Neuronal stem cell (in vitro differentiated cells): ENCODE results near the gene C5orf63.

Experiments
- DNase-seq: peaks from one replicate; pipeline ENCODE4 v3.0.0-alpha.2; 2013; ENCODE audit warnings: low spot score
- H2AFZ ChIP-seq: one replicate; pipeline ENCODE4 v1.6.1; 2013; ENCODE audit warnings: mild to moderate bottlenecking, low read length, inconsistent platforms
- H2AK5ac ChIP-seq: 2 replicates; pipeline ENCODE4 v1.6.1; 2013; ENCODE audit warnings: low read depth, mild to moderate bottlenecking, inconsistent platforms, low read length, moderate library complexity, mixed read lengths
- H2BK120ac ChIP-seq: 2 replicates; pipeline ENCODE4 v1.6.1; 2013; ENCODE audit warnings: low read depth, mild to moderate bottlenecking, inconsistent platforms, low read length, moderate library complexity, mixed read lengths
- H2BK12ac ChIP-seq: one replicate; pipeline ENCODE4 v1.6.1; 2013; ENCODE audit warnings: low read length, inconsistent platforms
- H2BK15ac ChIP-seq: 2 replicates; pipeline ENCODE4 v1.6.1; 2013; ENCODE audit warnings: mild to moderate bottlenecking, low read length, inconsistent platforms, mixed read lengths
- H2BK5ac ChIP-seq: one replicate; pipeline ENCODE4 v1.6.1; 2013; ENCODE audit warnings: inconsistent platforms, mild to moderate bottlenecking, low read length, moderate library complexity
- H3K14ac ChIP-seq: one replicate; pipeline ENCODE4 v1.6.1; 2013; ENCODE audit warnings: low read length, inconsistent platforms
- H3K18ac ChIP-seq: 2 replicates; pipeline ENCODE4 v1.6.1; 2013; ENCODE audit warnings: low read length, inconsistent platforms
- H3K23ac ChIP-seq: 2 replicates; pipeline ENCODE4 v1.6.1; 2013; ENCODE audit warnings: low read depth, mild to moderate bottlenecking, mixed read lengths, low read length, inconsistent platforms; ENCODE audit not compliant: poor library complexity
- H3K27ac ChIP-seq: replicated peaks from 3 replicates; pipeline ENCODE4 v1.5.1; 2013; ENCODE audit warnings: low read length, inconsistent platforms
- H3K27me3 ChIP-seq, 3 experiments: 2 replicates each; pipeline ENCODE4 v1.6.1; 2013; ENCODE audit warnings: low read length in 3 of 3, mild to moderate bottlenecking in 2 of 3, inconsistent platforms in 1 of 3, low read depth in 1 of 3, mixed read lengths in 1 of 3, moderate library complexity in 1 of 3; ENCODE audit not compliant: control insufficient read depth in 3 of 3, insufficient read depth in 3 of 3
- H3K36me3 ChIP-seq, 2 donors: replicated peaks in 1 of 2; 2 replicates each; pipeline ENCODE4 v1.6.1; 2013; ENCODE audit warnings: low read length in 2 of 2; ENCODE audit not compliant: control insufficient read depth in 2 of 2, insufficient read depth in 2 of 2
- H3K4ac ChIP-seq: 2 replicates; pipeline ENCODE4 v1.6.1; 2013; ENCODE audit warnings: inconsistent platforms, mild to moderate bottlenecking, low read length, moderate library complexity
- H3K4me1 ChIP-seq, 2 donors: 1 replicate in 1 of 2; 2 replicates in 1 of 2; pipeline ENCODE4 v1.6.1; 2013; ENCODE audit warnings: low read length in 2 of 2, low read depth in 1 of 2; ENCODE audit not compliant: control insufficient read depth in 2 of 2, insufficient read depth in 1 of 2
- H3K4me2 ChIP-seq: one replicate; pipeline ENCODE4 v1.6.1; 2013; ENCODE audit warnings: mild to moderate bottlenecking, low read length, inconsistent platforms; ENCODE audit not compliant: insufficient read depth, poor library complexity, severe bottlenecking
- H3K4me3 ChIP-seq, 2 donors: 2 replicates each; pipeline ENCODE4 v1.5.1; 2013; ENCODE audit warnings: low read length in 2 of 2, mild to moderate bottlenecking in 2 of 2, inconsistent platforms in 1 of 2, moderate library complexity in 1 of 2
- H3K79me1 ChIP-seq: one replicate; pipeline ENCODE4 v1.6.1; 2013; ENCODE audit warnings: low read depth, mild to moderate bottlenecking, inconsistent platforms, low read length, moderate library complexity
- H3K9ac ChIP-seq: one replicate; pipeline ENCODE4 v1.6.1; 2013; ENCODE audit warnings: mild to moderate bottlenecking, low read depth, low read length, inconsistent platforms; ENCODE audit not compliant: poor library complexity
- H3K9me3 ChIP-seq, 2 donors: replicated peaks in 1 of 2; 2 replicates each; pipeline versions ENCODE3 to v1.6.1; 2013; ENCODE audit warnings: low read length in 2 of 2, mild to moderate bottlenecking in 2 of 2, inconsistent platforms in 1 of 2, low read depth in 1 of 2, mixed read lengths in 1 of 2, moderate library complexity in 1 of 2; ENCODE audit not compliant: control insufficient read depth in 2 of 2, insufficient read depth in 1 of 2
- H4K8ac ChIP-seq: one replicate; pipeline ENCODE4 v1.6.1; 2013; ENCODE audit warnings: low read depth, mild to moderate bottlenecking, inconsistent platforms, low read length, moderate library complexity
- H4K91ac ChIP-seq: one replicate; pipeline ENCODE4 v1.6.1; 2013; ENCODE audit warnings: low read length, low read depth, mild to moderate bottlenecking, inconsistent platforms; ENCODE audit not compliant: poor library complexity
- WGBS, 2 donors: extraction: QIAGEN DNeasy Blood & Tissue Kit; methylation state at CpG; one replicate each; pipeline ENCODE4 v1.1.7; 2013; ENCODE audit warnings: missing lambda C conversion rate in 2 of 2, mixed read lengths in 1 of 2; ENCODE audit not compliant: insufficient read length in 2 of 2, insufficient replicate concordance in 1 of 2; ENCODE audit errors: extremely low coverage in 2 of 2; 5-methylcytosine and 5-hydroxymethylcytosine counted together

Gene C5orf63

GRCh38 chr5:127084656-127085055 lies 11.4 kb upstream of the C5orf63 start:
- no peak overlapping the region for H2AK5ac ChIP-seq
- H2BK12ac ChIP-seq, result no peak overlapping the region
- DNase-seq, result no peak
- no peaks in the 10 kb centered on the region for H3K36me3 ChIP-seq
- no peak overlapping the region for H2BK120ac ChIP-seq
- no peak overlapping the region for H3K18ac ChIP-seq
- no peaks in the 10 kb centered on the region for H3K27me3 ChIP-seq
- H3K4me2 ChIP-seq, result no peak overlapping the region
- H2BK15ac ChIP-seq, result no peak overlapping the region
- H2BK5ac ChIP-seq, result no peak overlapping the region
- no peak overlapping the region for H3K9ac ChIP-seq
- no peak overlapping the region for H3K14ac ChIP-seq
- H3K9me3 ChIP-seq, result no peaks in the 10 kb centered on the region
- H3K79me1 ChIP-seq, result no peaks in the 10 kb centered on the region
- no peak overlapping the region for H3K4ac ChIP-seq
- H3K27ac ChIP-seq, result no peak overlapping the region
- no peak overlapping the region for H2AFZ ChIP-seq
- no peak overlapping the region for H4K91ac ChIP-seq
- H3K4me3 ChIP-seq, result no peak overlapping the region
- WGBS, 2 donors, result no CpG with 5 or more reads among the region's 3 CpGs
- H4K8ac ChIP-seq, result no peak overlapping the region
- H3K23ac ChIP-seq, result no peak overlapping the region
- H3K4me1 ChIP-seq, result peaks cover 8 to 38% of the 10 kb centered on the region in 2 donors

- no peak overlapping the region for H4K8ac ChIP-seq
- no peak overlapping the region for H3K23ac ChIP-seq
- no peak overlapping the region for H3K9ac ChIP-seq
- H3K9me3 ChIP-seq, result no peaks in the 10 kb centered on the region
- H3K27me3 ChIP-seq, result no peaks in the 10 kb centered on the region
- no peak overlapping the region for H3K4me3 ChIP-seq
- H3K27ac ChIP-seq, result no peak overlapping the region
- no peak overlapping the region for H3K4me2 ChIP-seq
- H2BK120ac ChIP-seq, result no peak overlapping the region
- no CpG with 5 or more reads among the region's 2 CpGs for WGBS, 2 donors
- H2BK5ac ChIP-seq, result no peak overlapping the region
- peak overlapping the region; percentile 9 for H2AFZ ChIP-seq
- H2BK12ac ChIP-seq, result no peak overlapping the region
- H3K14ac ChIP-seq, result no peak overlapping the region
- no peak overlapping the region for H2BK15ac ChIP-seq
- H3K4ac ChIP-seq, result no peak overlapping the region
- no peaks in the 10 kb centered on the region for H3K79me1 ChIP-seq
- H3K36me3 ChIP-seq, result no peaks in the 10 kb centered on the region
- H2AK5ac ChIP-seq, result no peak overlapping the region
- H3K18ac ChIP-seq, result no peak overlapping the region
- H4K91ac ChIP-seq, result no peak overlapping the region
- peaks cover 8 to 39% of the 10 kb centered on the region in 2 donors for H3K4me1 ChIP-seq
- DNase-seq, result no peak
Observed at GRCh38 chr5:127083711-127084110, 10.4 kb upstream of the C5orf63 start.

DNA sequence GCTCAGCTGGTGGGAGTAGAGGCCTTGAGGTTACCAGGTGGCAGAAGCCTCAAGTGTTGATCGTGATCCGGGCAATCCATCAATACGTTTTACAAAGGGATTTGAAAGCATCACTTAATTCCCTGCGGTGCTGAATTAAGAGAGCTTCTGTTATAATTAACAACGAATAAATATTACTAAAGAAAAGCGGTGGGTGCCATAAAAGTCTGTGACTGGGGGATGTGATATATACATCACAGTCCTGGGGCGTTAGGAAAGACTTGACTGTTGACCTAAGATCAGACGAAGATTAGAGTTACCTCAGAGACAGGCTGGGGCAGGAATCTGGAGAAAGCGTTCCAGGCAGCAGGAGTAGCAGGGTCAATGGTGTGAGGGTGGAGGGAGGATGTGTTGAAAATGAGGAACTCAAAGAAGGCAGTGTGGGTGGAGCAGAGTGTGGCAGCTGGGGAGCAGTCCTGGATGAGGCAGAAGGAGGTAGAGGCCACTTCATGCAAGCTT lies 6.7 kb upstream of the C5orf63 start:
- Histone ChIP-seq H3K4me3 (no peak overlapping the region), H2AK5ac (no peak overlapping the region), H2BK15ac (no peak overlapping the region), H2BK5ac (no peak overlapping the region), H3K4me2 (no peak overlapping the region), H4K91ac (no peak overlapping the region), H3K27me3 (no peaks in the 10 kb centered on the region), H3K14ac (no peak overlapping the region), H3K18ac (no peak overlapping the region), H4K8ac (no peak overlapping the region), H3K4ac (no peak overlapping the region), H3K9ac (no peak overlapping the region), H3K79me1 (no peaks in the 10 kb centered on the region), H2BK120ac (no peak overlapping the region), H3K4me1 (peaks cover 8 to 45% of the 10 kb centered on the region in 2 donors), H3K36me3 (no peaks in the 10 kb centered on the region), H3K27ac (no peak overlapping the region), H2BK12ac (no peak overlapping the region), H3K9me3 (no peaks in the 10 kb centered on the region), H3K23ac (no peak overlapping the region), H2AFZ (peak overlapping the region; percentile 66)
- WGBS, 2 donors, result no CpG with 5 or more reads among the region's 9 CpGs
- DNase-seq, result no peak

DNA sequence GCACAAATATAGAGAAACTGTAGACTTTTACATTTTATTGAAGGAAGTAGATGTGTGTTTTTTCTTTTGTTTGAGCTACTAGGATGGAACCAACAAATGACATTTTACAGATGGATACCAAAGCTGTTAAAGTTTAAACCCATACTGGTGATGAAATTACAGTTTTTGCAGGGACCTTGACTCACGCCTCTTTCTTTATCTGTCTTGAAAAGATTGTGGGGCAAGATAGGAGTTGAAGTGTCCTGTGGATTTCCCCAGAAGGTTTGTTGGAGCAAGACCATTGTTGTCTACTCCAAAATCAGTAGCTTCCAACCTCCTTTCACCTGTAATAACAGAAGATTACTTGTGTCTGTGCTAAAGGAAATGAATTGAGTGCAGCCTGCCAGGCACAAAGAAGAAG lies 4.1 kb upstream of the C5orf63 start:
- H3K23ac ChIP-seq, result no peak overlapping the region
- no peak overlapping the region for H2BK12ac ChIP-seq
- no peaks in the 10 kb centered on the region for H3K79me1 ChIP-seq
- no peak overlapping the region for H4K8ac ChIP-seq
- H3K9me3 ChIP-seq, result no peaks in the 10 kb centered on the region
- H2BK120ac ChIP-seq, result no peak overlapping the region
- no peak overlapping the region for H3K27ac ChIP-seq
- H3K14ac ChIP-seq, result no peak overlapping the region
- no peak overlapping the region for H3K4me2 ChIP-seq
- no peak overlapping the region for H2BK15ac ChIP-seq
- no peak overlapping the region for H2BK5ac ChIP-seq
- H3K18ac ChIP-seq, result no peak overlapping the region
- no peak overlapping the region for H2AK5ac ChIP-seq
- no peak overlapping the region for H3K4ac ChIP-seq
- no peak overlapping the region for H2AFZ ChIP-seq
- no peaks in the 10 kb centered on the region for H3K27me3 ChIP-seq
- no peak overlapping the region for H4K91ac ChIP-seq
- no peak overlapping the region for H3K4me3 ChIP-seq
- H3K36me3 ChIP-seq, result no peaks in the 10 kb centered on the region
- peaks cover 0 to 39% of the 10 kb centered on the region in 2 donors for H3K4me1 ChIP-seq
- WGBS, 2 donors, result no CpG with 5 or more reads among the region's 1 CpG
- DNase-seq, result no peak
- no peak overlapping the region for H3K9ac ChIP-seq
